HepG2 (cell line): ENCODE results near the gene KANK3. TPM values are rescaled to one million over a fixed set of nuclear protein-coding genes. Genes with fewer than 3 reads are reported as not detected.

Source experiments
- FOXA3 ChIP-seq: IDR thresholded peaks from 2 replicates; pipeline ENCODE4 v1.6.1; 2016; ENCODE audit warnings: missing genetic modification reagents, missing compliant biosample characterization
- GRHL1 ChIP-seq: sonication (generic); formaldehyde crosslinking; conservative IDR thresholded peaks from 2 replicates; pipeline ENCODE4 v1.8.0; 2022; ENCODE audit warnings: missing genetic modification reagents
- HNF1A ChIP-seq, 2 experiments: sonication (generic) in 1 of 2; formaldehyde crosslinking in 1 of 2; IDR thresholded peaks; 2 replicates each; pipeline versions ENCODE4 v1.4.0 to v1.6.1; 2016 to 2020; ENCODE audit warnings: borderline replicate concordance in 1 of 2, low read depth in 1 of 2, mild to moderate bottlenecking in 1 of 2, missing genetic modification reagents in 1 of 2
- HOXA9 ChIP-seq: sonication (generic); formaldehyde crosslinking; IDR thresholded peaks from 2 replicates; pipeline ENCODE4 v1.8.1; 2022; ENCODE audit warnings: missing genetic modification reagents, mild to moderate bottlenecking, moderate library complexity, borderline replicate concordance
- PREB ChIP-seq: sonication (generic); formaldehyde crosslinking; IDR thresholded peaks from 2 replicates; pipeline ENCODE4 v1.4.0; 2020; ENCODE audit warnings: missing genetic modification reagents
- TEAD2 ChIP-seq: sonication (generic); formaldehyde crosslinking; IDR thresholded peaks from 2 replicates; pipeline ENCODE4 v1.9.0; 2021; ENCODE audit warnings: missing genetic modification reagents
- TFE3 ChIP-seq: IDR thresholded peaks from 2 replicates; pipeline ENCODE4 v1.6.1; 2016
- ZBTB26 ChIP-seq: IDR thresholded peaks from 2 replicates; pipeline ENCODE4 v1.6.1; 2016; ENCODE audit warnings: missing compliant biosample characterization, missing genetic modification reagents, borderline replicate concordance
- ZBTB49 ChIP-seq: sonication (generic); formaldehyde crosslinking; IDR thresholded peaks from 2 replicates; pipeline ENCODE4 v1.4.0; 2020; ENCODE audit warnings: missing genetic modification reagents, borderline replicate concordance
- ZEB1 ChIP-seq: IDR thresholded peaks from 2 replicates; pipeline ENCODE4 v1.6.1; 2012; ENCODE audit warnings: mild to moderate bottlenecking, low read depth, inconsistent platforms; ENCODE audit not compliant: insufficient replicate concordance
- ZFP62 ChIP-seq: sonication (generic); formaldehyde crosslinking; IDR thresholded peaks from 2 replicates; pipeline ENCODE4 v1.4.0; 2020; ENCODE audit warnings: missing genetic modification reagents
- ZNF101 ChIP-seq: sonication (generic); formaldehyde crosslinking; IDR thresholded peaks from 2 replicates; pipeline ENCODE4 v1.4.0; 2020; ENCODE audit warnings: mild to moderate bottlenecking, low read depth, missing genetic modification reagents, borderline replicate concordance
- ZNF230 ChIP-seq: sonication (generic); formaldehyde crosslinking; IDR thresholded peaks from 2 replicates; pipeline ENCODE4 v1.4.0; 2020; ENCODE audit warnings: mild to moderate bottlenecking, missing genetic modification reagents
- ZNF335 ChIP-seq: sonication (generic); formaldehyde crosslinking; IDR thresholded peaks from 2 replicates; pipeline ENCODE4 v1.4.0; 2020; ENCODE audit warnings: missing genetic modification reagents
- ZNF33A ChIP-seq: sonication (generic); formaldehyde crosslinking; IDR thresholded peaks from 2 replicates; pipeline ENCODE4 v1.5.1; 2020; ENCODE audit warnings: missing genetic modification reagents, mild to moderate bottlenecking, moderate library complexity, borderline replicate concordance
- polyA plus RNA-seq, 8 experiments: library from polyadenylated mRNA; depleted of rRNA in 3 of 8; stranded (reverse) in 7 of 8; unstranded in 1 of 8; fragments of >200 nt; fragmentation: Illumina TruSeq in 4 of 8; extraction: Trizol in 4 of 8; gene quantifications; 2 replicates each; pipeline versions ENCODE4 v1.2.1 to v1.2.3, GENCODE V29; 2011 to 2016; ENCODE audit warnings: low read depth in 4 of 8, missing spikeins in 1 of 8, mixed read lengths in 1 of 8; ENCODE audit not compliant: insufficient read depth in 1 of 8
- total RNA-seq, 5 experiments: library from RNA; depleted of rRNA; stranded (reverse); fragments of >200 nt; fragmentation: Illumina TruSeq; extraction: Trizol; gene quantifications; 2 replicates each; pipeline ENCODE4 v1.2.3, GENCODE V29; 2016; ENCODE audit warnings: low read depth in 1 of 5

Gene KANK3
- total and polyA plus RNA-seq, 2 of the 13 experiments (the other 11 are each of a cell fraction or from before 2014, with no cell fraction given) = 0.15 to 0.20 TPM

- TF ChIP-seq ZFP62 (CRISPR knock-in tag) (no peak), ZBTB49 (CRISPR knock-in tag) (no peak), HNF1A (IDR thresholded peaks at IDR 0.05; ENCODE audit: low read depth) (no peak), HNF1A (CRISPR knock-in tag; IDR thresholded peaks at IDR 0.05; ENCODE audit: borderline replicate concordance) (no peak), FOXA3 (CRISPR knock-in tag) (no peak; the same call in 1 of the 2 replicates), GRHL1 (CRISPR knock-in tag) (no peak), TFE3 (CRISPR knock-in tag) (no peak), HOXA9 (CRISPR knock-in tag) (no peak), ZBTB26 (CRISPR knock-in tag) (no peak), ZNF33A (CRISPR knock-in tag) (no peak), PREB (CRISPR knock-in tag) (no peak), ZNF335 (no peak), ZEB1 (no peak), TEAD2 (CRISPR knock-in tag) (no peak), ZNF101 (CRISPR knock-in tag) (no peak), ZNF230 (CRISPR knock-in tag) (no peak)
Observed at GRCh38 chr19:8361921-8362793, 19.1 kb upstream of the KANK3 start (continued).
